Gastrocnemius medialis (tissue), 4 donors: ENCODE results near the gene AASDH. TPM values are rescaled to one million over a fixed set of nuclear protein-coding genes. Genes with fewer than 3 reads are reported as not detected.

Experiments used
- ATAC-seq, 2 donors: fragments of 150-250 bp; one replicate each; pipeline ENCODE4 v1.9.1; 2016
- DNase-seq, 2 donors: peaks; one replicate each; pipeline ENCODE4 v3.0.0-alpha.2; 2019
- H3K27ac ChIP-seq, 4 donors: fragments of 200-600 bp; sonication (generic); 1 replicate in 1 of 4; 2 replicates in 3 of 4; pipeline ENCODE4 v1.5.1; 2016 to 2018; ENCODE audit warnings: mild to moderate bottlenecking in 2 of 4, moderate library complexity in 1 of 4
- H3K27me3 ChIP-seq, 3 donors: fragments of 200-600 bp; sonication (generic) in 2 of 3; 1 replicate in 1 of 3; 2 replicates in 2 of 3; pipeline versions ENCODE4 v1.5.1 to v1.6.0; 2016 to 2019; ENCODE audit warnings: mild to moderate bottlenecking in 1 of 3, moderate library complexity in 1 of 3
- H3K36me3 ChIP-seq, 2 donors: fragments of 200-600 bp; sonication (generic) in 1 of 2; one replicate each; pipeline ENCODE4 v1.5.1; 2017 to 2018
- H3K4me1 ChIP-seq, 2 donors: fragments of 200-600 bp; sonication (generic) in 1 of 2; one replicate each; pipeline ENCODE4 v1.5.1; 2016 to 2017; ENCODE audit warnings: mild to moderate bottlenecking in 2 of 2
- H3K4me3 ChIP-seq, 4 donors: fragments of 200-600 bp; sonication (generic) in 3 of 4; 1 replicate in 1 of 4; 2 replicates in 3 of 4; pipeline ENCODE4 v1.5.1; 2016 to 2019; ENCODE audit warnings: mild to moderate bottlenecking in 2 of 4
- H3K9me3 ChIP-seq, 3 donors: fragments of 200-600 bp; sonication (generic) in 2 of 3; 1 replicate in 1 of 3; 2 replicates in 2 of 3; pipeline ENCODE4 v1.5.1; 2016 to 2019
- CTCF ChIP-seq, 5 experiments: fragments of 450-650 bp in 3 of 5; fragments of 200-600 bp in 2 of 5; sonication (generic) in 2 of 5; IDR thresholded peaks in 4 of 5; conservative IDR thresholded peaks in 1 of 5; 1 replicate in 4 of 5; 2 replicates in 1 of 5; pipeline ENCODE4 v1.5.1; 2016 to 2019; ENCODE audit warnings: antibody characterized with exemption in 5 of 5, mild to moderate bottlenecking in 3 of 5, moderate library complexity in 3 of 5
- POLR2A ChIP-seq, 2 donors: fragments of 450-650 bp; IDR thresholded peaks; one replicate each; pipeline ENCODE4 v1.6.1; 2017; ENCODE audit warnings: antibody characterized with exemption in 2 of 2, mild to moderate bottlenecking in 2 of 2, moderate library complexity in 2 of 2
- in situ Hi-C, 4 donors: fragments of 200-750 bp; cut with MboI; loops; one replicate each; pipeline versions ENCODE4 v1.15.0 to v1.8.0; 2017; ENCODE audit warnings: low sequenced_read_pairs in 4 of 4
- intact Hi-C: fragments of 100-400 bp; cut with DNase I; formaldehyde crosslinking; loops from one replicate; pipeline ENCODE4 v1.15.1; 2023; ENCODE audit warnings: low total_unique reads
- total RNA-seq, 4 donors: library from RNA; depleted of rRNA; stranded (reverse); fragments of >200 nt; gene quantifications; one replicate each; pipeline versions ENCODE4 v1.1.0 to v1.2.3, GENCODE V29; 2016

Gene AASDH
- total RNA-seq, 4 donors from 2014 or later = 2.6 to 4.2 (median 3.3) TPM

GRCh38 chr4:56293121-56293520, 94.2 kb downstream of the AASDH start:
- in situ Hi-C loops (loop anchor here in 1 of 4 donors (25.0 kb wide), 1 partner anchor 331 kb away; no protein-coding TSS in a partner anchor), intact Hi-C loops (no loop called here)
- no peak overlapping the region for H3K27ac ChIP-seq
- TF ChIP-seq CTCF (IDR thresholded peaks at IDR 0.05 in 4 of 5, conservative IDR thresholded peaks at IDR 0.05 in 1 of 5) (no peak), POLR2A (IDR thresholded peaks at IDR 0.05) (no peak)
- no peak overlapping the region for H3K4me3 ChIP-seq
- H3K9me3 ChIP-seq = no peaks in the 10 kb centered on the region
- no peaks in the 10 kb centered on the region for H3K36me3 ChIP-seq
- ATAC-seq = no peak
- DNase-seq = no peak
- H3K27me3 ChIP-seq = no peaks in the 10 kb centered on the region
- H3K4me1 ChIP-seq = no peaks in the 10 kb centered on the region

GRCh38 chr4:56289934-56290333, 97.4 kb downstream of the AASDH start:
- no peak overlapping the region for H3K4me3 ChIP-seq
- TF ChIP-seq POLR2A (IDR thresholded peaks at IDR 0.05) = no peak
- TF ChIP-seq CTCF (IDR thresholded peaks at IDR 0.05 in 4 of 5, conservative IDR thresholded peaks at IDR 0.05 in 1 of 5) = no peak
- in situ Hi-C loops = loop anchor here in 1 of 4 donors (25.0 kb wide), 1 partner anchor 328 kb away; no protein-coding TSS in a partner anchor
- DNase-seq = no peak
- no peaks in the 10 kb centered on the region for H3K4me1 ChIP-seq
- no peak for ATAC-seq
- H3K9me3 ChIP-seq = no peaks in the 10 kb centered on the region
- no peaks in the 10 kb centered on the region for H3K27me3 ChIP-seq
- H3K27ac ChIP-seq = no peak overlapping the region
- H3K36me3 ChIP-seq = no peaks in the 10 kb centered on the region
- intact Hi-C loops = no loop called here

- no peak for ATAC-seq
- TF ChIP-seq CTCF (IDR thresholded peaks at IDR 0.05 in 4 of 5, conservative IDR thresholded peaks at IDR 0.05 in 1 of 5) (no peak), POLR2A (IDR thresholded peaks at IDR 0.05) (no peak)
- no peak overlapping the region for H3K4me3 ChIP-seq
- in situ Hi-C loops = loop anchor here in 1 of 4 donors (25.0 kb wide), 1 partner anchor 326 kb away; no protein-coding TSS in a partner anchor
- H3K27me3 ChIP-seq = no peaks in the 10 kb centered on the region
- DNase-seq = no peak
- H3K36me3 ChIP-seq = no peaks in the 10 kb centered on the region
- H3K27ac ChIP-seq = no peak overlapping the region
- no peaks in the 10 kb centered on the region for H3K9me3 ChIP-seq
- intact Hi-C loops = no loop called here
- H3K4me1 ChIP-seq = no peaks in the 10 kb centered on the region
Measured at GRCh38 chr4:56288663-56289062, 98.6 kb downstream of the AASDH start.

Other genes starting within 250 kb of the AASDH start
- gene PPAT, start 48.1 kb upstream of the AASDH start, total RNA-seq = 1 to 10 TPM; 2.6 to 5.4 (median 3.9) TPM
- gene PAICS, start 48.8 kb upstream of the AASDH start, total RNA-seq = 10 to 100 TPM; 12.6 to 32.2 (median 24.7) TPM
- 10 to 100 TPM; 35.8 to 70.4 (median 53.1) TPM for gene SRP72, start 80.1 kb upstream of the AASDH start, total RNA-seq
- gene ARL9, start 118.3 kb upstream of the AASDH start, total RNA-seq = under 1 TPM in 1 of 4 donors, not detected in 3; 0.46 TPM